HG02623 (cell line): ENCODE results near the gene SLC38A1.

ENCODE experiments used
- ATAC-seq: cut with Tn5 transposase; IDR thresholded peaks from one replicate; pipeline ENCODE4 v1.9.1; 2021; ENCODE audit warnings: moderate library complexity; ENCODE audit not compliant: unreplicated experiment

SLC38A1 gene

GRCh38 chr12:46234000-46234399 lies 34.8 kb downstream of the SLC38A1 start:
- ATAC-seq, result no peak

GRCh38 chr12:46233423-46233822 lies 35.4 kb downstream of the SLC38A1 start:
- ATAC-seq, result no peak

GRCh38 chr12:46230983-46231382 lies 37.9 kb downstream of the SLC38A1 start:
- ATAC-seq, result no peak

- no peak for ATAC-seq
These were observed 38.5 kb downstream of the SLC38A1 start for GRCh38 chr12:46230306-46230705.

- ATAC-seq, result no peak
These were observed 41.2 kb downstream of the SLC38A1 start for GRCh38 chr12:46227616-46228015.

- no peak for ATAC-seq
These were observed 44.5 kb downstream of the SLC38A1 start for GRCh38 chr12:46224386-46224785.

GRCh38 chr12:46223047-46223446 lies 45.8 kb downstream of the SLC38A1 start:
- ATAC-seq, result no peak

- ATAC-seq, result no peak
These were observed 46.2 kb downstream of the SLC38A1 start for GRCh38 chr12:46222636-46223035.

GRCh38 chr12:46221255-46222128 lies 47.4 kb downstream of the SLC38A1 start:
- ATAC-seq, result no peak

- no peak for ATAC-seq
These were observed 48.8 kb downstream of the SLC38A1 start for GRCh38 chr12:46219877-46220655.

GRCh38 chr12:46219132-46219876 lies 49.5 kb downstream of the SLC38A1 start:
- ATAC-seq, result no peak

GRCh38 chr12:46218322-46219095 lies 50.3 kb downstream of the SLC38A1 start:
- ATAC-seq, result no peak

GRCh38 chr12:46217541-46218321 lies 51.1 kb downstream of the SLC38A1 start:
- ATAC-seq, result peak; percentile 69

- peak; percentile 48 for ATAC-seq
These were observed 54.0 kb downstream of the SLC38A1 start for GRCh38 chr12:46214668-46215436.

- ATAC-seq, result no peak
These were observed 56.5 kb downstream of the SLC38A1 start for GRCh38 chr12:46212108-46212982.

- no peak for ATAC-seq
These were observed 57.9 kb downstream of the SLC38A1 start for GRCh38 chr12:46210873-46211439.
